Muscle layer of colon (tissue), 2 donors: Measurements from ENCODE around the gene MMP7.

ENCODE experiments used
- H3K27ac ChIP-seq: one replicate; pipeline ENCODE4 v1.7.0; 2013; ENCODE audit warnings: low read depth, mild to moderate bottlenecking, low read length, moderate library complexity
- H3K27me3 ChIP-seq, 2 donors: one replicate each; pipeline ENCODE4 v1.7.0; 2013; ENCODE audit warnings: low read length in 2 of 2, mild to moderate bottlenecking in 2 of 2; ENCODE audit not compliant: insufficient read depth in 2 of 2, control insufficient read depth in 1 of 2
- H3K36me3 ChIP-seq: one replicate; pipeline ENCODE4 v1.7.0; 2013; ENCODE audit warnings: mild to moderate bottlenecking, low read length; ENCODE audit not compliant: insufficient read depth
- H3K4me1 ChIP-seq: one replicate; pipeline ENCODE4 v1.7.0; 2013; ENCODE audit warnings: mild to moderate bottlenecking, low read length; ENCODE audit not compliant: insufficient read depth
- H3K4me3 ChIP-seq, 2 donors: one replicate each; pipeline ENCODE4 v1.7.0; 2013; ENCODE audit warnings: low read length in 2 of 2, low read depth in 1 of 2, mild to moderate bottlenecking in 1 of 2, moderate library complexity in 1 of 2
- H3K9ac ChIP-seq: one replicate; pipeline ENCODE4 v1.7.0; 2013; ENCODE audit warnings: low read length
- H3K9me3 ChIP-seq: one replicate; pipeline ENCODE4 v1.7.0; 2013; ENCODE audit warnings: mild to moderate bottlenecking, low read length
- donor health status: abdominal sarcoma.
- donor health status: Adenocarcinoma of cecum.

The MMP7 gene

GRCh38 chr11:102530558-102530957, at the start of gene MMP7:
TSS of gene MMP7 (minus strand) at chr11:102530747. CDS start at chr11:102530700, 47 bp downstream.
- no peaks in the 10 kb centered on the region for H3K9me3 ChIP-seq
- no peaks in the 10 kb centered on the region for H3K27me3 ChIP-seq
- H3K4me3 ChIP-seq = no peak within 1 kb of the TSS
- H3K4me1 ChIP-seq = peaks cover 7% of the 10 kb centered on the region
- H3K27ac ChIP-seq = no peak within 1 kb of the TSS
- no peaks in the 10 kb centered on the region for H3K36me3 ChIP-seq
- H3K9ac ChIP-seq = no peak within 1 kb of the TSS

- Histone ChIP-seq H3K9ac (no peak overlapping the region), H3K4me1 (no peaks in the 10 kb centered on the region), H3K36me3 (no peaks in the 10 kb centered on the region), H3K27ac (no peak overlapping the region), H3K9me3 (no peaks in the 10 kb centered on the region), H3K27me3 (no peaks in the 10 kb centered on the region), H3K4me3 (no peak overlapping the region)
These were observed 47.2 kb upstream of the MMP7 start for GRCh38 chr11:102577723-102578122.

GRCh38 chr11:102577182-102577581, 46.6 kb upstream of the MMP7 start:
- Histone ChIP-seq H3K4me3 (no peak overlapping the region), H3K9ac (no peak overlapping the region), H3K4me1 (no peaks in the 10 kb centered on the region), H3K9me3 (no peaks in the 10 kb centered on the region), H3K27me3 (no peaks in the 10 kb centered on the region), H3K27ac (no peak overlapping the region), H3K36me3 (no peaks in the 10 kb centered on the region)

GRCh38 chr11:102576350-102576749, 45.8 kb upstream of the MMP7 start:
- Histone ChIP-seq H3K36me3 (no peaks in the 10 kb centered on the region), H3K4me1 (no peaks in the 10 kb centered on the region), H3K9ac (no peak overlapping the region), H3K27me3 (no peaks in the 10 kb centered on the region), H3K9me3 (no peaks in the 10 kb centered on the region), H3K27ac (no peak overlapping the region), H3K4me3 (no peak overlapping the region)

- no peak overlapping the region for H3K27ac ChIP-seq
- H3K36me3 ChIP-seq = no peaks in the 10 kb centered on the region
- H3K9me3 ChIP-seq = no peaks in the 10 kb centered on the region
- no peaks in the 10 kb centered on the region for H3K27me3 ChIP-seq
- no peak overlapping the region for H3K4me3 ChIP-seq
- H3K4me1 ChIP-seq = no peaks in the 10 kb centered on the region
- H3K9ac ChIP-seq = no peak overlapping the region
These were observed 44.5 kb upstream of the MMP7 start for GRCh38 chr11:102575012-102575411.

- no peak overlapping the region for H3K4me3 ChIP-seq
- H3K27me3 ChIP-seq = no peaks in the 10 kb centered on the region
- no peak overlapping the region for H3K27ac ChIP-seq
- H3K9me3 ChIP-seq = no peaks in the 10 kb centered on the region
- no peaks in the 10 kb centered on the region for H3K36me3 ChIP-seq
- no peak overlapping the region for H3K9ac ChIP-seq
- no peaks in the 10 kb centered on the region for H3K4me1 ChIP-seq
These were observed 43.3 kb upstream of the MMP7 start for GRCh38 chr11:102573851-102574250.

GRCh38 chr11:102572554-102573220, 42.1 kb upstream of the MMP7 start:
- no peaks in the 10 kb centered on the region for H3K27me3 ChIP-seq
- no peaks in the 10 kb centered on the region for H3K36me3 ChIP-seq
- no peak overlapping the region for H3K27ac ChIP-seq
- H3K4me3 ChIP-seq = no peak overlapping the region
- H3K9ac ChIP-seq = no peak overlapping the region
- no peaks in the 10 kb centered on the region for H3K9me3 ChIP-seq
- no peaks in the 10 kb centered on the region for H3K4me1 ChIP-seq

GRCh38 chr11:102568851-102569250, 38.3 kb upstream of the MMP7 start:
- H3K9me3 ChIP-seq = peaks cover 4% of the 10 kb centered on the region
- H3K27ac ChIP-seq = no peak overlapping the region
- no peaks in the 10 kb centered on the region for H3K4me1 ChIP-seq
- no peaks in the 10 kb centered on the region for H3K27me3 ChIP-seq
- no peak overlapping the region for H3K9ac ChIP-seq
- no peaks in the 10 kb centered on the region for H3K36me3 ChIP-seq
- no peak overlapping the region for H3K4me3 ChIP-seq

- Histone ChIP-seq H3K36me3 (no peaks in the 10 kb centered on the region), H3K9ac (no peak overlapping the region), H3K4me3 (no peak overlapping the region), H3K27ac (no peak overlapping the region), H3K4me1 (peaks cover 6% of the 10 kb centered on the region), H3K9me3 (peaks cover 4% of the 10 kb centered on the region), H3K27me3 (no peaks in the 10 kb centered on the region)
These were observed 35.6 kb upstream of the MMP7 start for GRCh38 chr11:102566112-102566511.

- Histone ChIP-seq H3K4me1 (peaks cover 16% of the 10 kb centered on the region), H3K9ac (no peak overlapping the region), H3K4me3 (no peak overlapping the region), H3K9me3 (peaks cover 4% of the 10 kb centered on the region), H3K27me3 (no peaks in the 10 kb centered on the region), H3K36me3 (no peaks in the 10 kb centered on the region), H3K27ac (no peak overlapping the region)
These were observed 33.6 kb upstream of the MMP7 start for GRCh38 chr11:102564110-102564509.

- H3K27ac ChIP-seq = no peak overlapping the region
These were observed 31.1 kb upstream of the MMP7 start for GRCh38 chr11:102561636-102562035.

GRCh38 chr11:102560555-102561011, 30.0 kb upstream of the MMP7 start:
- no peaks in the 10 kb centered on the region for H3K9me3 ChIP-seq
- peak overlapping the region; percentile 61 for H3K27ac ChIP-seq
- H3K9ac ChIP-seq = no peak overlapping the region
- no peaks in the 10 kb centered on the region for H3K36me3 ChIP-seq
- H3K27me3 ChIP-seq = no peaks in the 10 kb centered on the region
- peak overlapping the region; percentile 4 to 59 for H3K4me3 ChIP-seq
- peaks cover 16% of the 10 kb centered on the region for H3K4me1 ChIP-seq

More at GRCh38 chr11:102561636-102562035, 31.1 kb upstream of the MMP7 start:
- H3K4me1 ChIP-seq = peaks cover 16% of the 10 kb centered on the region
- H3K4me3 ChIP-seq = no peak overlapping the region
- H3K9me3 ChIP-seq = peaks cover 4% of the 10 kb centered on the region
- no peaks in the 10 kb centered on the region for H3K36me3 ChIP-seq
- no peak overlapping the region for H3K9ac ChIP-seq
- H3K27me3 ChIP-seq = no peaks in the 10 kb centered on the region
